PC-9 (cell line): ENCODE data around the gene PRR13.

ENCODE experiments used
- CTCF ChIP-seq: fragments of 200-600 bp; sonication (generic); conservative IDR thresholded peaks from 2 replicates; pipeline ENCODE4 v1.6.1; 2017; ENCODE audit warnings: mixed run types, antibody characterized with exemption, mild to moderate bottlenecking, moderate library complexity
- EZH2 ChIP-seq: fragments of 200-600 bp; sonication (generic); IDR thresholded peaks from 2 replicates; pipeline ENCODE4 v1.8.0; 2017; ENCODE audit warnings: antibody characterized with exemption, low read depth

GRCh38 chr12:53425515-53426150, 15.9 kb upstream of the PRR13 start:
- TF ChIP-seq CTCF (no peak), EZH2 (no peak)
